IMR-90 (cell line): Measurements from ENCODE around the gene COX4I1. TPM values are rescaled to one million over a fixed set of nuclear protein-coding genes. Genes with fewer than 3 reads are reported as not detected.
A peak's percentile ranks its signal among the peaks of the same experiment; 100 is the strongest.

ENCODE experiments used
- ATAC-seq: fragments of 200-7000 bp; cut with Tn5 transposase; 2 replicates; pipeline ENCODE4 v1.9.1; 2020; ENCODE audit warnings: low read depth, mild to moderate bottlenecking, moderate library complexity
- BruUV-seq: library from RNA; stranded (reverse); fragments of 400-500 nt; replicated peaks from 2 replicates; lab custom pipeline; 2021; lab: Mats Ljungman, UMichigan
- CTCF ChIA-PET: fragments of 300-600 bp; formaldehyde crosslinking; extraction: SDS; loops from one replicate; lab custom pipeline; 2021; ENCODE audit warnings: antibody characterized with exemption; lab: Yijun Ruan, JAX
- POLR2A ChIA-PET: fragments of 300-600 bp; sonication (Branson Sonifier 250); formaldehyde crosslinking; loops from one replicate; lab custom pipeline; 2022; ENCODE audit warnings: antibody characterized with exemption; ENCODE audit not compliant: unreplicated experiment; lab: Charles Lee
- DNase-seq: peaks from one replicate; pipeline ENCODE4 v3.0.0; 2013
- H2AFZ ChIP-seq: replicated peaks from 2 replicates; pipeline ENCODE3; 2013; ENCODE audit warnings: low read length, mild to moderate bottlenecking; ENCODE audit not compliant: poor library complexity
- H2AK5ac ChIP-seq: 2 replicates; pipeline ENCODE4 v1.6.1; 2013; ENCODE audit warnings: low read depth, low read length, inconsistent platforms
- H2AK9ac ChIP-seq: replicated peaks from 2 replicates; pipeline ENCODE3; 2013; ENCODE audit warnings: mild to moderate bottlenecking, low read depth, low read length, moderate library complexity; ENCODE audit not compliant: poor library complexity
- H2BK120ac ChIP-seq: 2 replicates; pipeline ENCODE4 v1.6.1; 2013; ENCODE audit warnings: low read depth, low read length, inconsistent platforms
- H2BK15ac ChIP-seq: 3 replicates; pipeline ENCODE4 v1.6.1; 2013; ENCODE audit warnings: low read depth, low read length, inconsistent platforms
- H2BK20ac ChIP-seq: 2 replicates; pipeline ENCODE4 v1.6.1; 2013; ENCODE audit warnings: low read depth, mild to moderate bottlenecking, inconsistent platforms, low read length, moderate library complexity
- H2BK5ac ChIP-seq: 2 replicates; pipeline ENCODE4 v1.6.1; 2013; ENCODE audit warnings: mild to moderate bottlenecking, low read depth, low read length, inconsistent platforms; ENCODE audit not compliant: poor library complexity, severe bottlenecking
- H3K14ac ChIP-seq: replicated peaks from 2 replicates; pipeline ENCODE4 v1.6.1; 2013; ENCODE audit warnings: low read depth, low read length, inconsistent platforms
- H3K18ac ChIP-seq: 2 replicates; pipeline ENCODE4 v1.6.1; 2013; ENCODE audit warnings: low read depth, low read length, control low read depth
- H3K23ac ChIP-seq: 2 replicates; pipeline ENCODE4 v1.6.1; 2013; ENCODE audit warnings: low read depth, low read length, inconsistent platforms
- H3K27ac ChIP-seq: 2 replicates; pipeline ENCODE4 v1.5.1; 2013; ENCODE audit warnings: mild to moderate bottlenecking, control low read depth, low read length; ENCODE audit not compliant: insufficient read depth
- H3K27me3 ChIP-seq: 2 replicates; pipeline ENCODE4 v1.6.1; 2013; ENCODE audit warnings: low read length; ENCODE audit not compliant: control insufficient read depth, insufficient read depth
- H3K36me3 ChIP-seq: 2 replicates; pipeline ENCODE4 v1.6.1; 2013; ENCODE audit warnings: low read length, mixed read lengths; ENCODE audit not compliant: control insufficient read depth, insufficient read depth
- H3K4ac ChIP-seq: 2 replicates; pipeline ENCODE4 v1.6.1; 2013; ENCODE audit warnings: low read depth, low read length, inconsistent platforms
- H3K4me1 ChIP-seq: 2 replicates; pipeline ENCODE4 v1.6.1; 2013; ENCODE audit warnings: low read length, mixed read lengths; ENCODE audit not compliant: control insufficient read depth, insufficient read depth
- H3K4me2 ChIP-seq: 2 replicates; pipeline ENCODE4 v1.6.1; 2013; ENCODE audit warnings: low read depth, mild to moderate bottlenecking, control low read depth, low read length, moderate library complexity
- H3K4me3 ChIP-seq: 2 replicates; pipeline ENCODE4 v1.5.1; 2013; ENCODE audit warnings: low read depth, mild to moderate bottlenecking, control low read depth, low read length, moderate library complexity; ENCODE audit not compliant: insufficient read depth
- H3K56ac ChIP-seq: 2 replicates; pipeline ENCODE4 v1.6.1; 2013; ENCODE audit warnings: low read length, inconsistent platforms; ENCODE audit not compliant: insufficient read depth; ENCODE audit errors: extremely low read depth
- H3K79me1 ChIP-seq, 2 experiments: 2 replicates each; pipeline ENCODE4 v1.6.1; 2013; ENCODE audit warnings: low read length in 2 of 2, inconsistent platforms in 1 of 2, low read depth in 1 of 2
- H3K9ac ChIP-seq: 2 replicates; pipeline ENCODE4 v1.6.1; 2013; ENCODE audit warnings: low read depth, low read length, control low read depth
- H3K9me1 ChIP-seq: 2 replicates; pipeline ENCODE4 v1.6.1; 2013; ENCODE audit warnings: low read length, inconsistent platforms; ENCODE audit not compliant: insufficient read depth
- H3K9me3 ChIP-seq: 2 replicates; pipeline ENCODE4 v1.6.1; 2013; ENCODE audit warnings: low read length; ENCODE audit not compliant: control insufficient read depth, insufficient read depth
- H4K20me1 ChIP-seq: 2 replicates; pipeline ENCODE4 v1.6.1; 2013; ENCODE audit warnings: low read length, inconsistent platforms; ENCODE audit not compliant: insufficient read depth
- H4K5ac ChIP-seq: 2 replicates; pipeline ENCODE4 v1.6.1; 2013; ENCODE audit warnings: mild to moderate bottlenecking, low read depth, low read length, control low read depth
- H4K8ac ChIP-seq, 2 experiments: 2 replicates each; pipeline ENCODE4 v1.6.1; 2013; ENCODE audit warnings: low read depth in 2 of 2, low read length in 2 of 2, control low read depth in 1 of 2, inconsistent platforms in 1 of 2
- H4K91ac ChIP-seq: 2 replicates; pipeline ENCODE4 v1.6.1; 2013; ENCODE audit warnings: low read depth, low read length, inconsistent platforms; ENCODE audit not compliant: insufficient read depth
- BHLHE40 ChIP-seq: fragments of 150-350 bp; IDR thresholded peaks from 2 replicates; pipeline ENCODE4 v1.6.1; 2016; ENCODE audit warnings: mild to moderate bottlenecking, low read depth, low read length
- CEBPB ChIP-seq: IDR thresholded peaks from 2 replicates; pipeline ENCODE4 v1.6.1; 2012; ENCODE audit warnings: low read depth, low read length, improper control_type of control experiment
- CHD1 ChIP-seq: IDR thresholded peaks from 2 replicates; pipeline ENCODE4 v1.6.1; 2012; ENCODE audit warnings: low read depth, low read length, improper control_type of control experiment
- CTCF ChIP-seq: conservative IDR thresholded peaks from 2 replicates; pipeline ENCODE4 v1.5.1; 2012; ENCODE audit warnings: mild to moderate bottlenecking, low read depth, low read length, improper control_type of control experiment
- MAFK ChIP-seq: IDR thresholded peaks from 2 replicates; pipeline ENCODE4 v1.6.1; 2012; ENCODE audit warnings: low read depth, low read length, improper control_type of control experiment
- MXI1 ChIP-seq: IDR thresholded peaks from 2 replicates; pipeline ENCODE4 v1.6.1; 2012; ENCODE audit warnings: low read depth, mild to moderate bottlenecking, low read length, moderate library complexity, borderline replicate concordance
- NFE2L2 ChIP-seq: fragments of 150-350 bp; IDR thresholded peaks from 2 replicates; pipeline ENCODE4 v1.6.1; 2016; ENCODE audit warnings: low read depth, mild to moderate bottlenecking, low read length
- POLR2A ChIP-seq: IDR thresholded peaks from 2 replicates; pipeline ENCODE4 v1.6.1; 2012; ENCODE audit warnings: mild to moderate bottlenecking, low read depth, low read length
- RAD21 ChIP-seq: IDR thresholded peaks from 2 replicates; pipeline ENCODE4 v1.6.1; 2012; ENCODE audit warnings: low read length, improper control_type of control experiment
- RCOR1 ChIP-seq: IDR thresholded peaks from 2 replicates; pipeline ENCODE4 v1.6.1; 2012; ENCODE audit warnings: mild to moderate bottlenecking, low read length, improper control_type of control experiment; ENCODE audit not compliant: insufficient replicate concordance
- RFX5 ChIP-seq: IDR thresholded peaks from 2 replicates; pipeline ENCODE4 v1.8.0; 2012; ENCODE audit warnings: low read depth, mild to moderate bottlenecking, low read length, moderate library complexity
- whole genome bisulfite sequencing, 2 experiments: methylation state at CpG; one replicate each; pipeline versions ENCODE4 v1.1.5 to v1.1.7; 2013; ENCODE audit warnings: missing lambda C conversion rate in 2 of 2; ENCODE audit not compliant: insufficient read length in 1 of 2; ENCODE audit errors: extremely low coverage in 2 of 2; 5-methylcytosine and 5-hydroxymethylcytosine counted together
- dilution Hi-C: fragments of 300-500 bp; cut with HindIII; formaldehyde crosslinking; loops from one replicate; pipeline ENCODE4 v1.14.3; 2018; ENCODE audit warnings: low sequenced_read_pairs; ENCODE audit not compliant: unreplicated experiment
- in situ Hi-C: fragments of 300-500 bp; cut with MboI; formaldehyde crosslinking; loops from 3 replicates; pipeline ENCODE4 v1.14.3; 2019; ENCODE audit warnings: low sequenced_read_pairs, inconsistent platforms, mixed read lengths
- intact Hi-C: fragments of 100-400 bp; cut with micrococcal nuclease; formaldehyde crosslinking; loops from 2 replicates; pipeline ENCODE4 v1.10.0; 2022
- polyA plus RNA-seq, 3 experiments: library from polyadenylated mRNA; depleted of rRNA; stranded (reverse); fragments of >200 nt; gene quantifications; 2 replicates each; pipeline ENCODE4 v1.2.3, GENCODE V29; 2012; ENCODE audit warnings: low replicate concordance in 1 of 3
- total RNA-seq: library from RNA; depleted of rRNA; stranded (reverse); fragments of >200 nt; gene quantifications from 2 replicates; pipeline ENCODE4 v1.2.3, GENCODE V29; 2012

The COX4I1 gene
- total and polyA plus RNA-seq, 2 of the 4 experiments (the other 2 are of a cell fraction), result 397 to 700 TPM

DNA sequence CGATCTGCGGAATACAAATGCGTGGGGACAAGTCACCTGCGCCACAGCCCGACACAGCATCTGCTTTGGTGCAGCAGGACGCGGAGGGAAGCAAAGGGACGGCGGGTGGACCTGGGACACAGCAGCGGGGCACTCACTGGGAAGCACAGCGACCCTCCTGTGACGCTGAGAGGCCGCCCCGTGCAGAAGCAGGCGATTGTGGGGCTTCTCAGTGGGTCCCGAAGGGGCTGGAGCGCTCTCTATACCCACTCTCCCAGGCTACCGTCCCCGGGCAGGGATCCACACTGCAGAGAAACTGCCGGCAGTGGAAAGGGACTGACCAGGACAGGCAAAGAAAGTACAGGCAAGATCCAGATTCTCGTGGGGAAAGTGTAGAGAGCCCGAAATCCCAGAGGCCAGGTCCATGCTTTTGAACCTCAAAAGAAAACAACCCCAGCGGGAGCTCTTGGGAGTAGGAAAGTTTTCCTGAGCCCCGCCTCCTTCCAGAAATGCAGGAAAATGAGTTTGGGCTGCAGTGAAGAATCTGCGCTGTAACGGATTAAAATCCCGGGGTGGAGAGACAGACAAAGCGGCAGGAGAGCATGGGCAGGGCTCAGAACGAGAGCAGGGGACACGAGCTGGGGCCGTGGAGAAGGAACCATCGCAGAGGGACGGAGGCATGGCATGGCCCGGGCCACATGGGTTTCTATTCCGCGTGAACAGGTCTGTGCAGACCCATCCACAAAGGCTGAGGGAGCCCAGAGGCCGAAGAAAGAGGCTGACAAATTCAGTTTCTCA lies 12.7 kb downstream of the COX4I1 start:
- Histone ChIP-seq H3K4ac (no peak overlapping the region), H2BK20ac (no peak overlapping the region), H2AFZ (peak overlapping the region; percentile 60), H3K79me1 (no peaks in the 10 kb centered on the region), H4K20me1 (no peaks in the 10 kb centered on the region), H2BK120ac (no peak overlapping the region), H3K56ac (no peak overlapping the region), H4K5ac (no peak overlapping the region), H3K14ac (no peak overlapping the region), H3K27ac (no peak overlapping the region), H2AK9ac (no peak overlapping the region), H3K18ac (no peak overlapping the region), H3K27me3 (peaks cover 44% of the 10 kb centered on the region), H2BK5ac (no peak overlapping the region), H4K91ac (no peak overlapping the region), H3K4me3 (no peak overlapping the region), H3K36me3 (no peaks in the 10 kb centered on the region), H3K9ac (no peak overlapping the region), H2AK5ac (no peak overlapping the region), H3K4me2 (no peak overlapping the region; the same call in 1 of the 2 replicates), H3K4me1 (no peaks in the 10 kb centered on the region), H2BK15ac (no peak overlapping the region), H3K9me3 (no peaks in the 10 kb centered on the region), H3K23ac (no peak overlapping the region), H4K8ac (no peak overlapping the region), H3K9me1 (no peaks in the 10 kb centered on the region)
- DNase-seq (no peak), ATAC-seq (peak; percentile 28)
- POLR2A ChIA-PET, result no interaction called here
- 30% methylated on average over 13 of the region's 37 CpGs; no CpG with 5 or more reads in 1 of the 2 experiments for WGBS, 2 experiments
- dilution Hi-C loops (no loop called here), intact Hi-C loops (no loop called here), in situ Hi-C loops (loop anchor here (25.0 kb wide), 1 partner anchor 500 kb away; no protein-coding TSS in a partner anchor)
- CTCF ChIA-PET, result interaction anchor here (0.9 kb wide), 1 partner anchor 9 kb away, joined by 3 read pairs; no protein-coding TSS in a partner anchor
- TF ChIP-seq CHD1 (no peak), NFE2L2 (no peak), CEBPB (no peak), MXI1 (no peak), MAFK (no peak), RCOR1 (no peak), BHLHE40 (no peak), CTCF (no peak), RAD21 (no peak), POLR2A (no peak), RFX5 (no peak)
- no TSS peak for BruUV-seq
